ENCODE results near the gene TTLL4.

TTLL4 gene

GRCh38 chr2:218792433-218792832 lies 81.8 kb downstream of the TTLL4 start:
- no peak for TF ChIP-seq EZH2 (IDR thresholded peaks at IDR 0.05; ENCODE audit: borderline replicate concordance, low read length)
- TF ChIP-seq CTCF (IDR thresholded peaks at IDR 0.05; ENCODE audit: low read length): no peak
- H3K36me3 ChIP-seq (ENCODE audit: insufficient read depth, low read length): no peaks in the 10 kb centered on the region
- H3K9ac ChIP-seq (ENCODE audit: low read length): no peak overlapping the region
- no peaks in the 10 kb centered on the region for H3K4me1 ChIP-seq (ENCODE audit: insufficient read depth, low read length, severe bottlenecking)
- H3K4me2 ChIP-seq (ENCODE audit: low read length): no peak overlapping the region
- H3K9me2 ChIP-seq (ENCODE audit: low read depth, low read length): no peaks in the 10 kb centered on the region
- H3K9me3 ChIP-seq (ENCODE audit: low read length): no peaks in the 10 kb centered on the region
- H3K4me3 ChIP-seq (ENCODE audit: low read depth, low read length, poor library complexity, severe bottlenecking): no peak overlapping the region
- H3K79me2 ChIP-seq (ENCODE audit: insufficient read depth, low read length): no peaks in the 10 kb centered on the region
- no peaks in the 10 kb centered on the region for H3F3A ChIP-seq (ENCODE audit: insufficient read depth, low read length)
- H2AFZ ChIP-seq (ENCODE audit: low read length): no peak overlapping the region
- no peaks in the 10 kb centered on the region for H4K20me1 ChIP-seq (ENCODE audit: insufficient read depth, low read length)
- no peaks in the 10 kb centered on the region for H3K27me3 ChIP-seq (ENCODE audit: insufficient read depth, low read length)
- no peak overlapping the region for H3K27ac ChIP-seq (ENCODE audit: low read depth, low read length, poor library complexity, severe bottlenecking)

GRCh38 chr2:218796691-218797090 lies 86.1 kb downstream of the TTLL4 start:
- Histone ChIP-seq H3K79me2 (ENCODE audit: insufficient read depth, low read length) (no peaks in the 10 kb centered on the region), H3K9me2 (ENCODE audit: low read depth, low read length) (no peaks in the 10 kb centered on the region), H3K4me3 (ENCODE audit: low read depth, low read length, poor library complexity, severe bottlenecking) (no peak overlapping the region), H4K20me1 (ENCODE audit: insufficient read depth, low read length) (no peaks in the 10 kb centered on the region), H3K27me3 (ENCODE audit: insufficient read depth, low read length) (no peaks in the 10 kb centered on the region), H3K4me1 (ENCODE audit: insufficient read depth, low read length, severe bottlenecking) (no peaks in the 10 kb centered on the region), H3K9me3 (ENCODE audit: low read length) (no peaks in the 10 kb centered on the region), H3K9ac (ENCODE audit: low read length) (no peak overlapping the region), H3K36me3 (ENCODE audit: insufficient read depth, low read length) (no peaks in the 10 kb centered on the region), H3F3A (ENCODE audit: insufficient read depth, low read length) (no peaks in the 10 kb centered on the region), H2AFZ (ENCODE audit: low read length) (no peak overlapping the region), H3K27ac (ENCODE audit: low read depth, low read length, poor library complexity, severe bottlenecking) (no peak overlapping the region), H3K4me2 (ENCODE audit: low read length) (no peak overlapping the region)
- TF ChIP-seq CTCF (IDR thresholded peaks at IDR 0.05; ENCODE audit: low read length) (no peak), EZH2 (IDR thresholded peaks at IDR 0.05; ENCODE audit: borderline replicate concordance, low read length) (no peak)

- Histone ChIP-seq H3K4me3 (ENCODE audit: low read depth, low read length, poor library complexity, severe bottlenecking) (no peak overlapping the region), H2AFZ (ENCODE audit: low read length) (no peak overlapping the region), H3K9me3 (ENCODE audit: low read length) (no peaks in the 10 kb centered on the region), H3F3A (ENCODE audit: insufficient read depth, low read length) (no peaks in the 10 kb centered on the region), H3K36me3 (ENCODE audit: insufficient read depth, low read length) (no peaks in the 10 kb centered on the region), H3K9me2 (ENCODE audit: low read depth, low read length) (no peaks in the 10 kb centered on the region), H4K20me1 (ENCODE audit: insufficient read depth, low read length) (no peaks in the 10 kb centered on the region), H3K4me2 (ENCODE audit: low read length) (no peak overlapping the region), H3K27me3 (ENCODE audit: insufficient read depth, low read length) (no peaks in the 10 kb centered on the region), H3K9ac (ENCODE audit: low read length) (no peak overlapping the region), H3K27ac (ENCODE audit: low read depth, low read length, poor library complexity, severe bottlenecking) (no peak overlapping the region), H3K4me1 (ENCODE audit: insufficient read depth, low read length, severe bottlenecking) (no peaks in the 10 kb centered on the region), H3K79me2 (ENCODE audit: insufficient read depth, low read length) (no peaks in the 10 kb centered on the region)
- TF ChIP-seq CTCF (IDR thresholded peaks at IDR 0.05; ENCODE audit: low read length) (no peak), EZH2 (IDR thresholded peaks at IDR 0.05; ENCODE audit: borderline replicate concordance, low read length) (no peak)
These were observed 88.3 kb downstream of the TTLL4 start for GRCh38 chr2:218798767-218799504.
